ENCODE measurements around the gene TSPEAR.
"Not testable (repeated sequence)": the region's sequence is repeated elsewhere in the genome, so short reads cannot be mapped to it uniquely, and the experiment has no call there.

Gene TSPEAR

GRCh38 chr21:44681152-44681551 is 30.2 kb downstream of the TSPEAR start:
- no peak for DNase-seq

GRCh38 chr21:44677881-44678280 is 33.5 kb downstream of the TSPEAR start:
- DNase-seq, result no peak

GRCh38 chr21:44671911-44672310 is 39.5 kb downstream of the TSPEAR start:
- no peak for DNase-seq

GRCh38 chr21:44670642-44671432 is 40.5 kb downstream of the TSPEAR start:
- no peak for DNase-seq

- DNase-seq, result no peak
These were observed 43.8 kb downstream of the TSPEAR start for GRCh38 chr21:44667612-44668011.

- no peak for DNase-seq
These were observed 44.7 kb downstream of the TSPEAR start, which contains the start of gene KRTAP12-2 for GRCh38 chr21:44666401-44667320. Gene KRTAP12-2 (minus strand): TSS chr21:44666927. CDS start chr21:44666886, 41 bp downstream.

GRCh38 chr21:44664691-44665090 is 46.7 kb downstream of the TSPEAR start:
- DNase-seq, result no peak

GRCh38 chr21:44661567-44661966 is 49.8 kb downstream of the TSPEAR start:
- DNase-seq, result not testable (repeated sequence)

- no peak for DNase-seq
These were observed 52.3 kb downstream of the TSPEAR start for GRCh38 chr21:44658913-44659595.

GRCh38 chr21:44658541-44658910 is 52.8 kb downstream of the TSPEAR start:
- no peak for DNase-seq

GRCh38 chr21:44657635-44658540 is 53.5 kb downstream of the TSPEAR start, which contains the start of gene KRTAP12-3:
Gene KRTAP12-3 (plus strand): TSS chr21:44657932. CDS start chr21:44657980, 48 bp downstream.
- DNase-seq, result no peak

GRCh38 chr21:44656868-44657267 is 54.5 kb downstream of the TSPEAR start:
- DNase-seq, result no peak

GRCh38 chr21:44654576-44655175 is 56.7 kb downstream of the TSPEAR start, which contains the start of gene KRTAP12-4:
Gene KRTAP12-4 (minus strand): TSS chr21:44654659. CDS start chr21:44654614, 45 bp downstream.
- no peak for DNase-seq

GRCh38 chr21:44653656-44654575 is 57.5 kb downstream of the TSPEAR start:
- no peak for DNase-seq

GRCh38 chr21:44653123-44653522 is 58.2 kb downstream of the TSPEAR start:
- no peak for DNase-seq

- no peak for DNase-seq
These were observed 60.2 kb downstream of the TSPEAR start for GRCh38 chr21:44650973-44651675.

- DNase-seq, result no peak
These were observed 61.0 kb downstream of the TSPEAR start for GRCh38 chr21:44650265-44650972.

- no peak for DNase-seq
These were observed 61.8 kb downstream of the TSPEAR start for GRCh38 chr21:44649521-44650100.
